Trophoblast cell (in vitro differentiated cells and primary cell): ENCODE results near the gene B9D1.

Source experiments
- DNase-seq, 2 donors: peaks; one replicate each; pipeline ENCODE4 v3.0.0-alpha.2; 2016
- H2AFZ ChIP-seq: 2 replicates; pipeline ENCODE4 v1.6.1; 2013; ENCODE audit warnings: low read length, moderate library complexity, mild to moderate bottlenecking; ENCODE audit not compliant: insufficient read depth, poor library complexity
- H2AK5ac ChIP-seq: 2 replicates; pipeline ENCODE4 v1.6.1; 2013; ENCODE audit warnings: mild to moderate bottlenecking, low read length
- H2BK120ac ChIP-seq: 2 replicates; pipeline ENCODE4 v1.6.1; 2013; ENCODE audit warnings: low read length, mild to moderate bottlenecking, moderate library complexity; ENCODE audit not compliant: insufficient read depth, poor library complexity
- H2BK12ac ChIP-seq: 2 replicates; pipeline ENCODE4 v1.6.1; 2013; ENCODE audit warnings: mild to moderate bottlenecking, low read length, moderate library complexity
- H2BK5ac ChIP-seq: 2 replicates; pipeline ENCODE4 v1.6.1; 2013; ENCODE audit warnings: low read length, low read depth, moderate library complexity, mild to moderate bottlenecking; ENCODE audit not compliant: poor library complexity
- H3K14ac ChIP-seq: 2 replicates; pipeline ENCODE4 v1.6.1; 2013; ENCODE audit warnings: mild to moderate bottlenecking, low read length
- H3K18ac ChIP-seq: 2 replicates; pipeline ENCODE4 v1.6.1; 2013; ENCODE audit warnings: mild to moderate bottlenecking, low read length
- H3K23ac ChIP-seq: 2 replicates; pipeline ENCODE4 v1.6.1; 2013; ENCODE audit warnings: low read length
- H3K27ac ChIP-seq: 2 replicates; pipeline ENCODE4 v1.5.1; 2013; ENCODE audit warnings: low read depth, mild to moderate bottlenecking, inconsistent platforms, low read length, moderate library complexity
- H3K27me3 ChIP-seq: 2 replicates; pipeline ENCODE4 v1.6.1; 2013; ENCODE audit warnings: inconsistent platforms, mild to moderate bottlenecking, low read length, moderate library complexity; ENCODE audit not compliant: insufficient read depth
- H3K36me3 ChIP-seq, 2 experiments: 1 replicate in 1 of 2; 2 replicates in 1 of 2; pipeline ENCODE4 v1.6.1; 2013; ENCODE audit warnings: low read length in 2 of 2, mild to moderate bottlenecking in 2 of 2, moderate library complexity in 1 of 2; ENCODE audit not compliant: insufficient read depth in 2 of 2, control insufficient read depth in 1 of 2
- H3K4ac ChIP-seq: 2 replicates; pipeline ENCODE4 v1.6.1; 2013; ENCODE audit warnings: low read depth, mild to moderate bottlenecking, low read length, moderate library complexity
- H3K4me1 ChIP-seq, 2 experiments: 1 replicate in 1 of 2; 2 replicates in 1 of 2; pipeline ENCODE4 v1.6.1; 2013; ENCODE audit warnings: low read length in 2 of 2, mild to moderate bottlenecking in 2 of 2, moderate library complexity in 1 of 2; ENCODE audit not compliant: insufficient read depth in 2 of 2, control insufficient read depth in 1 of 2
- H3K4me2 ChIP-seq: 2 replicates; pipeline ENCODE4 v1.6.1; 2013; ENCODE audit warnings: inconsistent platforms, mild to moderate bottlenecking, low read length, moderate library complexity
- H3K4me3 ChIP-seq: 2 replicates; pipeline ENCODE4 v1.5.1; 2013; ENCODE audit warnings: mild to moderate bottlenecking, low read depth, low read length, inconsistent platforms
- H3K79me1 ChIP-seq: one replicate; pipeline ENCODE4 v1.6.1; 2013; ENCODE audit warnings: low read length
- H3K79me2 ChIP-seq: 2 replicates; pipeline ENCODE4 v1.6.1; 2013; ENCODE audit warnings: low read length, mild to moderate bottlenecking; ENCODE audit not compliant: control insufficient read depth, insufficient read depth, poor library complexity
- H3K9ac ChIP-seq: 2 replicates; pipeline ENCODE4 v1.6.1; 2013; ENCODE audit warnings: mild to moderate bottlenecking, low read length
- H3K9me3 ChIP-seq: 2 replicates; pipeline ENCODE4 v1.6.1; 2013; ENCODE audit warnings: low read depth, mild to moderate bottlenecking, control low read depth, inconsistent platforms, low read length; ENCODE audit not compliant: insufficient read depth
- H4K12ac ChIP-seq: 2 replicates; pipeline ENCODE4 v1.6.1; 2013; ENCODE audit warnings: low read depth, mild to moderate bottlenecking, low read length, moderate library complexity
- H4K8ac ChIP-seq: 2 replicates; pipeline ENCODE4 v1.6.1; 2013; ENCODE audit warnings: low read depth, mild to moderate bottlenecking, low read length, moderate library complexity
- H4K91ac ChIP-seq: one replicate; pipeline ENCODE4 v1.6.1; 2013; ENCODE audit warnings: low read depth, mild to moderate bottlenecking, low read length, moderate library complexity
- WGBS: extraction: QIAGEN DNeasy Blood & Tissue Kit; methylation state at CpG from one replicate; pipeline ENCODE4 v1.1.7; 2013; ENCODE audit warnings: missing lambda C conversion rate; ENCODE audit not compliant: insufficient read length, insufficient coverage; ENCODE audit errors: extremely low coverage; 5-methylcytosine and 5-hydroxymethylcytosine counted together

Gene B9D1

DNA sequence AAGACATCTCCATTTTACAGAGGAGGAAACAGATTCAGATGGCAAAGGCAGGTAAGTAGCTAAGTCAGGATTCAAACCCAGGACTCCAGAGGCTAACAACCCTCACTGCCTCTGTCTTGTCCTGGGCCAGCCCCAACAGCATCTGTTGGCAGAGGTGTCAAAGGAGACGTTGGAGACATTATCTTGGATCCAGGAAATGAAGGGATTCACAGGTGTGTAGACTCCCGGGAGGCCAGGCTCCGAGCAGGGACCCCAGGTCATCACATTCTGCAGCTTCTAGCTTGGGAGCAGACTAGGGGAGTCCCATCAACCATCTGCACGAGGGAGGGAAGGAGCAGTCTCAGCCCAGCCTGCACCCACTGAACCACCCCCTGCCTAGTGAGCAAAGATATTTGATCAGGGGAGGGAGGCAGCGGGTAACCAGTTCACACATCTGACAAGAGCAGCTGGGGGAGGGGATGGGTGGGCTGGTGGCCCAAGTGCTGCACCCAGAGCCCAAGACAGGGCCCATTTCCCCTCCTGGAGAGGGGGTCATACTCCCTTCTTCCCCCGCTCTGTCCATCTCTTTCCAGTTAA, 1.0 kb upstream of the B9D1 start:
- no peak overlapping the region for H4K8ac ChIP-seq
- no peak overlapping the region for H3K14ac ChIP-seq
- no peaks in the 10 kb centered on the region for H3K27me3 ChIP-seq
- no peak overlapping the region for H4K91ac ChIP-seq
- WGBS: no CpG with 5 or more reads among the region's 6 CpGs
- peaks cover 4% of the 10 kb centered on the region in 2 experiments for H3K4me1 ChIP-seq
- H3K36me3 ChIP-seq: no peaks in the 10 kb centered on the region
- H2AFZ ChIP-seq: no peak overlapping the region
- no peak overlapping the region for H2AK5ac ChIP-seq
- no peak overlapping the region for H3K4me2 ChIP-seq
- no peak overlapping the region for H4K12ac ChIP-seq
- no peak overlapping the region for H2BK120ac ChIP-seq
- DNase-seq: no peak
- no peak overlapping the region for H3K18ac ChIP-seq
- no peak overlapping the region for H3K4ac ChIP-seq
- no peak overlapping the region for H3K9ac ChIP-seq
- H3K4me3 ChIP-seq: no peak overlapping the region
- no peak overlapping the region for H3K23ac ChIP-seq
- H2BK5ac ChIP-seq: no peak overlapping the region
- peaks cover 2% of the 10 kb centered on the region for H3K79me2 ChIP-seq
- H3K79me1 ChIP-seq: peaks cover 8% of the 10 kb centered on the region
- H3K9me3 ChIP-seq: peaks cover 2% of the 10 kb centered on the region
- H3K27ac ChIP-seq: no peak overlapping the region
- H2BK12ac ChIP-seq: no peak overlapping the region

DNA sequence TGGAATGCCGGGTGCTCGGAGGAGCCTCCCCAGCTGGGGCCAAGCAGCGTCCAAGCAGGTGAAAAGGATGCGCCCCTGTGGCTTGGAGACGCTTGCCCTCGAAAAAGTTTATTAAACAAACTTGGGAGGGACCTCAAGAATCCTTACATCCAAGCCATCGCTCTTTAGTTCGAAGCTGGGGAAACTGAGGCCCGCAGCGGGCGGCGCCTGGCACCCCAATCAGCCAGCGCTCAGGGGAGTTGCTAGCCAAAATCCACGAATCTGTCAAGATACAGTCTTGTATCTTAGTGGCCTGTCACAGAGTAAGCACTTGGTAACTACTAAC, 553 bp upstream of the B9D1 start:
- no peak overlapping the region for H2AK5ac ChIP-seq
- no peak overlapping the region for H2BK12ac ChIP-seq
- H3K4me1 ChIP-seq: peaks cover 4% of the 10 kb centered on the region in 2 experiments
- H3K79me1 ChIP-seq: peaks cover 8% of the 10 kb centered on the region
- H2BK120ac ChIP-seq: no peak overlapping the region
- no peak overlapping the region for H3K23ac ChIP-seq
- peaks cover 2% of the 10 kb centered on the region for H3K79me2 ChIP-seq
- H2AFZ ChIP-seq: peak overlapping the region; percentile 26
- no peak overlapping the region for H3K14ac ChIP-seq
- H4K8ac ChIP-seq: peak overlapping the region; percentile 59
- no peak overlapping the region for H3K4ac ChIP-seq
- peak overlapping the region; percentile 64 for H3K4me2 ChIP-seq
- H3K9ac ChIP-seq: no peak overlapping the region
- no peak overlapping the region for H3K27ac ChIP-seq
- no peak overlapping the region for H2BK5ac ChIP-seq
- no peak overlapping the region for H3K4me3 ChIP-seq
- no peaks in the 10 kb centered on the region for H3K27me3 ChIP-seq
- WGBS: no CpG with 5 or more reads among the region's 14 CpGs
- no peak for DNase-seq
- no peak overlapping the region for H4K12ac ChIP-seq
- no peak overlapping the region for H4K91ac ChIP-seq
- peaks cover 2% of the 10 kb centered on the region for H3K9me3 ChIP-seq
- no peaks in the 10 kb centered on the region for H3K36me3 ChIP-seq
- no peak overlapping the region for H3K18ac ChIP-seq

DNA sequence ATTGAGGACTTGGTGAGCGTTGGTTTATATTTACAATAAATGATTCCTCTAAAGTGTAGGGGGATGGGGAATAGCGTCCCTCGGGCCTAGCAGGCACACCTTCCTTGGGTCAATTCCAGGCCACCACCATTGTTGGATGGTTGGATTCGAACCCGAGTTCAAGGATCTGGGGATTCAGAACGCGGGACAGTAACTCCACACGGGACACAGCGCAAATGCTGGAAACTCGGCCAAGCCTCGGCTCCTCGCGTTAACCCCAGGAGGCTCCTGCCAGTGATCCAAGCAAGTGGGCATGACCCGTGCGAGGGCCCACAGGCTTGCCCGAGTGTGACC, 613 bp downstream of the B9D1 start:
- H2AFZ ChIP-seq: peak overlapping the region; percentile 41
- peak overlapping the region; percentile 2 for H4K91ac ChIP-seq
- H4K8ac ChIP-seq: peak overlapping the region; percentile 23
- H3K27ac ChIP-seq: no peak overlapping the region
- H3K27me3 ChIP-seq: no peaks in the 10 kb centered on the region
- H4K12ac ChIP-seq: peak overlapping the region; percentile 54
- no peak overlapping the region for H3K18ac ChIP-seq
- H3K9me3 ChIP-seq: peaks cover 4% of the 10 kb centered on the region
- peaks cover 2% of the 10 kb centered on the region for H3K79me2 ChIP-seq
- no peak overlapping the region for H3K4ac ChIP-seq
- peak overlapping the region; percentile 46 for H3K14ac ChIP-seq
- no peaks in the 10 kb centered on the region for H3K36me3 ChIP-seq
- H2AK5ac ChIP-seq: peak overlapping the region; percentile 10
- no peak overlapping the region for H2BK120ac ChIP-seq
- H3K79me1 ChIP-seq: peaks cover 8% of the 10 kb centered on the region
- H3K23ac ChIP-seq: no peak overlapping the region
- peaks cover 4 to 6% of the 10 kb centered on the region in 2 experiments for H3K4me1 ChIP-seq
- H3K9ac ChIP-seq: peak overlapping the region; percentile 10
- no peak overlapping the region for H2BK5ac ChIP-seq
- H3K4me3 ChIP-seq: peak overlapping the region; percentile 80
- WGBS: no CpG with 5 or more reads among the region's 16 CpGs
- H2BK12ac ChIP-seq: no peak overlapping the region
- peak overlapping the region; percentile 64 for H3K4me2 ChIP-seq
- no peak for DNase-seq

DNA sequence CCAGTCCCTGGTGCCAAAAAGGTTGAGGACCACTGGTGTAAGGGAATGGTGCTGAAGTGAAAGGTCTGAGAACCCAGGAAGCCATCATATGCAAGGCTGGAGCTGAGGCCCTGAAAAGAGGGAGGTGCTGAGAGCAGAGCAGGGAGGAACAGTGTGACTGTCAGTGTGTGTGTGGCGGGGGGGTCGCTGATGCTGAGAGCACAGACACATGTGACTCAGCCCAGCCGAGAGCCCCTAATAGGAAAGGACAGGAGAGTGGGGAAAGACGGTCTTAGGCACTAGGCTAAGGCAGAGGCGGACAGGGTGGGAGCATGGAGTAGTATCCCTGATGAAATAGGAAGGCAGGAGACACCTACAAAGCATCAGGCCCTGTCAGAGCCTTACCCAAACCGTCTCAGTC, 1.2 kb downstream of the B9D1 start:
- DNase-seq: no peak
- no peak overlapping the region for H2BK5ac ChIP-seq
- WGBS: no CpG with 5 or more reads among the region's 6 CpGs

More for the DNA sequence above, 1.2 kb downstream of the B9D1 start:
- H3K14ac ChIP-seq: no peak overlapping the region
- H3K79me1 ChIP-seq: peaks cover 8% of the 10 kb centered on the region
- H3K4ac ChIP-seq: no peak overlapping the region
- no peak overlapping the region for H2AK5ac ChIP-seq
- H2AFZ ChIP-seq: no peak overlapping the region
- peaks cover 4% of the 10 kb centered on the region for H3K9me3 ChIP-seq
- H3K4me2 ChIP-seq: no peak overlapping the region
- no peak overlapping the region for H3K27ac ChIP-seq
- no peaks in the 10 kb centered on the region for H3K36me3 ChIP-seq
- H2BK12ac ChIP-seq: no peak overlapping the region
- no peak overlapping the region for H2BK120ac ChIP-seq
- H3K9ac ChIP-seq: no peak overlapping the region
- peaks cover 2% of the 10 kb centered on the region for H3K79me2 ChIP-seq
- no peak overlapping the region for H3K18ac ChIP-seq
- no peak overlapping the region for H4K91ac ChIP-seq
- H3K27me3 ChIP-seq: no peaks in the 10 kb centered on the region
- H3K4me3 ChIP-seq: no peak overlapping the region
- H4K12ac ChIP-seq: no peak overlapping the region
- no peak overlapping the region for H3K23ac ChIP-seq
- H4K8ac ChIP-seq: no peak overlapping the region
- H3K4me1 ChIP-seq: peaks cover 4 to 6% of the 10 kb centered on the region in 2 experiments
